ENCODE results near the gene MED29.

MED29 gene, protein sequence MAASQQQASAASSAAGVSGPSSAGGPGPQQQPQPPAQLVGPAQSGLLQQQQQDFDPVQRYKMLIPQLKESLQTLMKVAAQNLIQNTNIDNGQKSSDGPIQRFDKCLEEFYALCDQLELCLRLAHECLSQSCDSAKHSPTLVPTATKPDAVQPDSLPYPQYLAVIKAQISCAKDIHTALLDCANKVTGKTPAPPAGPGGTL

GRCh38 chr19:39390751-39391437 lies at the start of gene MED29, which contains the start of gene PAF1:
Gene MED29 (plus strand): TSS chr19:39391378. CDS start chr19:39391423, 45 bp downstream.
Gene PAF1 (minus strand): TSS chr19:39391106. CDS start chr19:39390864, 242 bp downstream.
- peak; percentile 95 for DNase-seq (ENCODE audit: low read depth)

GRCh38 chr19:39341719-39342604 lies 49.2 kb upstream of the MED29 start, which contains the start of gene SAMD4B:
Gene SAMD4B (plus strand): TSS chr19:39342421. CDS start chr19:39356894, 14,473 bp downstream.
- DNase-seq (ENCODE audit: low read depth), result peak; percentile 99

DNA sequence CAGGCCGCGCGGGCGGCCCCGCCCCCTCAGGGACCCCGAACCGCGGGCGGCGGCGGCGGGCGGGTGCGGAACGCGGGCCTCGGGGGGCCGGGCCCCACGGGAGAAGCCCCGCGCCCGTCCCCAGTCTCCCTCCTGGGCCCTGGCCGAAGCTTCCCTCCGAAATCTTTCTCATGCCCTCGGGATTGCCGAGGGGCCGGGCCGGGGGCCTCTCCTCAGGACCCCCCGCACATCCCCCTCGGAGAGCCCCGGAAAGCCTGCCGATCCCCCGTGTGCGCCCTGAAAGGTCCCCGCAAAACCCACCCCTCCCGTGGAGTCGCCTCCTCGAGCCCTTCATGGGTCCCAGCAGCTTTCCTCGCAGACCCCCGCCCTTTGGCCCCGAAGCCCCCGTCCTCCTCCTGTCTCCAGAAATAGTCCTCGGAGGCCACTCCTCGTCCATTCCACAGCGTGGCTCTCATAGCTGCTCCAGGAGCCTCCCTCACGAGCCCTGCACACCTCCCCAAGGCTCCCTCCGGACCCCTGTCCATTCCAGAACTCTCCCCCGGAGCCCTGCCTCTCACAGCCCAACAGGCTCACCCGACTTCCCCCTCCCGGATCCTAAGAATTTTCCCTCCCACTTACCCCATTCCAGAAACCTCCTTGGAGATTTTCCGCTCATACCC lies 48.4 kb upstream of the MED29 start:
- no peak for DNase-seq (ENCODE audit: low read depth)

DNA sequence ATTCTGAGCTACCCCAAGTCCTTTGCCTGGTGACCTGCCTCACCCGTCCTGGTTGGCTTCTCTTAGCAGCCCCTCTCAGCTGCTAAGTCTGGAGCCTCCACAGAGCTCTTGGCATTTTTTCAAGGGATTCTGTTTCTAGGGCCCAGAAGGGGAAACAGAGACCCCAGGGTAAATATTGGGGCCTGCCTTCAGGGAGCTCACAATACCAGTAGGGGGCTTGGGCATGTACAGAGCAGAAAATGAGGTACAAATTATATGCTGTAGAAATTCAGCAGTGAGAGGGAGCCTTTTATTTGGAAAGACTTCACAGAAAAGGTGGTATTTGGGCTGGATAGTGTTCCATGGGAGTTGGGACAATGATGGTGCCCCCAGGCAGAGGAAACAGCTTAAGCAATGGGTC lies 45.2 kb upstream of the MED29 start:
- DNase-seq (ENCODE audit: low read depth), result no peak

DNA sequence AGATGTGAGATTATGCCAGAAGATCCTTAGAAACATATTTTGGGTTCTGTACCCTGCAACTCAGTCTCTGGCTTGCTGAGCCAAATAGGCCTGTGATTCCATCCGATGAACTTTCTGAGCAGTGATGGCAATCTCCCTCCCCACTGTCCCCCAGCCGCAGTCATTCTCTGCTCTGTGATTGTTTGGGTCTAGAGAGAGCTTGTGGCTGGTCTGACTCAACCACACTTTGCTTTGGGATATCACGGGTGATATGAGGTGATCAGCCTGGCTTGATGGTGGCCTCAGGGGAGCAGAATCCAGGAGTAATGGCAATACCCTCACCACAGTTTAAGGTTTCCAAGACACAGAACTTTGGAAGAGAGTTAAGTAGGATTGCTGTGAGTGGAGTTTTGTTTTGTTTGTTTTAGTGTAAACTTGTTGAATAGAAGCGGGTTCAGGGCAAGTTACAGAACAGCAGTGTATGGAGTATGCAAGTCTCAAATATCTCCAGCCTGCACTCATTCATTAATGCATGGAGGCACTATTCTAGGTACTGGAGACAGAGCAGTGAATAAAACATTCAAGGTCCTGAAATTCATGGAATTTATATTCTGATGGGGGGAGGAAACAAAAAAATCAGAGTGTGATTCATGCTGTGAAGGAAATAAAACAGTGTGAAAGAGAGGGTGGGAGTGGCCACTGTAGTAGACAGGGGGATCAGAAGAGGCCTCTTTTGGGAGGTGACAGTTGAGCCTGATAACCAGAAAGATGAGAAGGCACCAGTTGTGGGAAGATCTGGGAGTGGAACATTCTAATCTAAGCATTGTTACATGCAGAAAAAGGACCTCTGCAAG lies 43.6 kb upstream of the MED29 start:
- DNase-seq (ENCODE audit: low read depth), result no peak

DNA sequence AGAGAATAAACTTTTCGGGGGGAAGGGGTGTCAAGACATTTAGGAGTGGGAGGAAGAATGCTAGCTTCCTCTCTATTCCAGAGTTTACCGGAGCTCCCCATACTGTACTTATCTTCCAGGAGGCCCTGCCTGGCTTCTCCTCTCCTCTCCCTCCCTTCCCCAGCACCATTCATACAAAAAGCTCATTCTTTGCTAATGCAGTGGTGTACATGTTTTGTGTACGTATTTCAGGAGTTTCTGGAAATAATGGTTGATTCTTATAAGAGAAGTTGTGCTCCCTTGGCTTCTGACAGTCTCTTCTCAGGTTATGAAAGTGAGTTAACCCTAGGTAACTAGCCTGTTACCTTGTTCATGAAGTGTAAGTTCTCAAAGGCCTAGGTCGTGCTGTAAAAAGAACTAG lies 41.9 kb upstream of the MED29 start:
- DNase-seq (ENCODE audit: low read depth), result no peak

DNA sequence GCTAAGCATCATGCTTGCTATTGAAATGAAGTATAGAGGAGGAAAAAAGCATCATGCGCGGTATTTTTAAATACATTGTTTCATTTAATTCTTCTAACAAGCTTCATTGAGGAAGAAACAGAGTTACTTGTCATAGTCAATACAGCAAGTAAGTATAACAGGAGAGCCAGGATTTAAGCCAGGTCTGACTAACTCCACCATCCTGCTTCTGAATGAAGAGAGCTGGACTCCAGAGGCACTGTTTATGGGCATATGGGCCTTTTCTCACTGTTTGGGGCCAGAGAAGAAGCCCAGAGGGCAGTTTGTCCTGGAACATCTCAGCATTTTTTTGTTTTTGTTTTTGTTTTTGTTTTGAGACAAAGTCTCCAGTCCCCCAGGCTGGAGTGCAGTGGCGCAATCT lies 41.0 kb upstream of the MED29 start:
- DNase-seq (ENCODE audit: low read depth), result no peak

- DNase-seq (ENCODE audit: low read depth), result peak; percentile 50
Observed at GRCh38 chr19:39351537-39352064, 39.6 kb upstream of the MED29 start.

GRCh38 chr19:39352381-39353255 lies 38.6 kb upstream of the MED29 start:
- no peak for DNase-seq (ENCODE audit: low read depth)

- DNase-seq (ENCODE audit: low read depth), result no peak
Observed at GRCh38 chr19:39355253-39355652, 35.9 kb upstream of the MED29 start.

- no peak for DNase-seq (ENCODE audit: low read depth)
Observed at GRCh38 chr19:39356073-39356472, 35.1 kb upstream of the MED29 start.

GRCh38 chr19:39356647-39357046 lies 34.5 kb upstream of the MED29 start:
- DNase-seq (ENCODE audit: low read depth), result no peak

- DNase-seq (ENCODE audit: low read depth), result no peak
Observed at GRCh38 chr19:39359026-39359425, 32.2 kb upstream of the MED29 start.

GRCh38 chr19:39360599-39360998 lies 30.6 kb upstream of the MED29 start:
- DNase-seq (ENCODE audit: low read depth), result no peak

GRCh38 chr19:39362682-39363657 lies 28.2 kb upstream of the MED29 start:
- DNase-seq (ENCODE audit: low read depth), result no peak

GRCh38 chr19:39363901-39364457 lies 27.2 kb upstream of the MED29 start:
- DNase-seq (ENCODE audit: low read depth), result no peak

- DNase-seq (ENCODE audit: low read depth), result no peak
Observed at GRCh38 chr19:39365531-39365930, 25.6 kb upstream of the MED29 start.

DNA sequence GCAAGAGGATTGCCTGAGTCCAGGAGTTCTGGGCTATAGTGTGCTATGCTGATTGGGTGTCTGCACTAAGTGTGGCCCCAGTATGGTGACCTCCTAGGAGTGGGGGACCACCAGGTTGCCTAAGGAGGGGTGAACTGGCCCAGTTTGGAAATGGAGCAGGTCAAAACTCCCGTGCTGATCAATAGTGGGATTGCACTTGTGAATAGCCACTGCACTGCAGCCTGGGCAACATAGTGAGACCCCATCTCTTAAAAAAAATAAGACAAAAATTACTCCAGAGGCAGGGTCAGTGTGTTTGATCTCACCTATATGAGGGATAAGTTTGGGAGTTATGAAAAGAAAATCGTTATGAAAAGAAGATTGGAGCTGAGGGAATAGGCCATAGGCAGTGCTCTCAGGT lies 22.0 kb upstream of the MED29 start:
- no peak for DNase-seq (ENCODE audit: low read depth)

Data from activated T-cell treated with anti-CD3 and anti-CD28 coated beads for 24 hours (primary cell).